Smooth muscle cell (in vitro differentiated cells): ENCODE measurements around the gene RAPGEF5. TPM values are rescaled to one million over a fixed set of nuclear protein-coding genes. Genes with fewer than 3 reads are reported as not detected.
"Not testable (repeated sequence)": the region's sequence is repeated elsewhere in the genome, so short reads cannot be mapped to it uniquely, and the experiment has no call there.

ENCODE experiments used
- DNase-seq: peaks from one replicate; lab custom pipeline; 2025; ENCODE audit not compliant: unreplicated experiment; lab: John Stamatoyannopoulos, UW
- H2AFZ ChIP-seq: fragments of 200-600 bp; sonication (generic); 2 replicates; pipeline ENCODE4 v1.6.0; 2016; ENCODE audit warnings: antibody characterized with exemption, low read depth, mild to moderate bottlenecking
- H3F3A ChIP-seq: fragments of 200-600 bp; sonication (generic); 2 replicates; pipeline ENCODE4 v1.6.0; 2017; ENCODE audit warnings: antibody characterized with exemption, low read depth
- H3K27ac ChIP-seq: fragments of 200-600 bp; sonication (generic); 2 replicates; pipeline ENCODE4 v1.5.1; 2016; ENCODE audit warnings: low read depth, mild to moderate bottlenecking
- H3K27me3 ChIP-seq: fragments of 200-600 bp; sonication (generic); 2 replicates; pipeline ENCODE4 v1.6.1; 2016; ENCODE audit warnings: low read depth, mild to moderate bottlenecking
- H3K36me3 ChIP-seq: fragments of 200-600 bp; sonication (generic); 2 replicates; pipeline ENCODE4 v1.5.1; 2016; ENCODE audit warnings: low read depth
- H3K4me1 ChIP-seq: fragments of 200-600 bp; sonication (generic); 2 replicates; pipeline ENCODE4 v1.5.1; 2016; ENCODE audit warnings: low read depth
- H3K4me2 ChIP-seq: fragments of 200-600 bp; sonication (generic); 2 replicates; pipeline ENCODE4 v1.6.0; 2016; ENCODE audit warnings: mild to moderate bottlenecking
- H3K4me3 ChIP-seq: fragments of 200-600 bp; sonication (generic); 2 replicates; pipeline ENCODE4 v1.5.1; 2016; ENCODE audit warnings: mild to moderate bottlenecking
- H3K79me2 ChIP-seq: fragments of 200-600 bp; sonication (generic); 2 replicates; pipeline ENCODE4 v1.6.0; 2016; ENCODE audit warnings: low read depth, mild to moderate bottlenecking
- H3K9ac ChIP-seq: fragments of 200-600 bp; sonication (generic); 2 replicates; pipeline ENCODE4 v1.6.0; 2016; ENCODE audit warnings: low read depth
- H3K9me3 ChIP-seq: fragments of 200-600 bp; sonication (generic); replicated peaks from 2 replicates; pipeline ENCODE4 v1.5.1; 2016; ENCODE audit warnings: low read depth
- H4K20me1 ChIP-seq: fragments of 200-600 bp; sonication (generic); 2 replicates; pipeline ENCODE4 v1.6.0; 2016; ENCODE audit warnings: low read depth
- WGBS: methylation state at CpG from one replicate; pipeline ENCODE4 v1.1.7; 2016; ENCODE audit warnings: low lambda C conversion rate; 5-methylcytosine and 5-hydroxymethylcytosine counted together
- polyA plus RNA-seq: library from polyadenylated mRNA; unstranded; fragments of >200 nt; fragmentation: Nextera tagmentation; extraction: Ambion mirVana; gene quantifications from 2 replicates; pipeline ENCODE4 v1.2.1, GENCODE V29; 2016
- total RNA-seq: library from RNA; depleted of rRNA; stranded (reverse); fragments of >200 nt; gene quantifications from 2 replicates; pipeline ENCODE4 v1.2.3, GENCODE V29; 2014
- TF ChIP-seq, protein P1 (sequence below): fragments of 200-600 bp; sonication (generic); IDR thresholded peaks from 2 replicates; pipeline ENCODE4 v1.5.1; 2017; ENCODE audit warnings: borderline replicate concordance, mild to moderate bottlenecking, antibody characterized with exemption; ENCODE audit not compliant: insufficient read depth, poor library complexity, severe bottlenecking

The RAPGEF5 gene
- total and polyA plus RNA-seq, 2 experiments from 2014 or later: 11.4 TPM; not detected in 1

DNA sequence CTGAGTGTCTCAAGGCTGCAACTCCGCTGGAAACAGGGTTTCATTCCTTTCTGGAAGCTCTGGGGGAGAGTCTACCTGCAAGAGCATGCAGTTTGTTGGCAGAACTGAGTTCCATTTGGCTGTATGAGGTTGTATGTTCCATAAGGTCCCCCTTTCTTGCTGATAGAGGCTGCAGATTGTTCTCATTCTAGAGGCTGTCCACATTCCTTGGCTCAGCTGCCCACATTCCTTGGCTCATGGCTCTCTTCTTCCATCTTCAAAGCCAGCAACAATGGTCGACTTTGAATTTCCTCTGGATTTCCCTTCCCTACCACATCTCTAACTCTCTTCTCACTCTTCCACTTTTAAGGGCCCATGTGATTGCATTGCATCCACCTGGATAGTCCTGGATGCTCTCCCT is 264.0 kb downstream of the RAPGEF5 start:
- Histone ChIP-seq H3K9ac (no peak overlapping the region), H3K4me3 (no peak overlapping the region), H2AFZ (no peak overlapping the region), H3K27me3 (no peaks in the 10 kb centered on the region), H3K4me2 (no peak overlapping the region), H3F3A (no peaks in the 10 kb centered on the region), H3K79me2 (no peaks in the 10 kb centered on the region), H4K20me1 (no peaks in the 10 kb centered on the region), H3K9me3 (no peaks in the 10 kb centered on the region), H3K36me3 (no peaks in the 10 kb centered on the region), H3K27ac (no peak overlapping the region), H3K4me1 (no peaks in the 10 kb centered on the region)
- DNase-seq: no peak
- TF ChIP-seq, protein P1, sequence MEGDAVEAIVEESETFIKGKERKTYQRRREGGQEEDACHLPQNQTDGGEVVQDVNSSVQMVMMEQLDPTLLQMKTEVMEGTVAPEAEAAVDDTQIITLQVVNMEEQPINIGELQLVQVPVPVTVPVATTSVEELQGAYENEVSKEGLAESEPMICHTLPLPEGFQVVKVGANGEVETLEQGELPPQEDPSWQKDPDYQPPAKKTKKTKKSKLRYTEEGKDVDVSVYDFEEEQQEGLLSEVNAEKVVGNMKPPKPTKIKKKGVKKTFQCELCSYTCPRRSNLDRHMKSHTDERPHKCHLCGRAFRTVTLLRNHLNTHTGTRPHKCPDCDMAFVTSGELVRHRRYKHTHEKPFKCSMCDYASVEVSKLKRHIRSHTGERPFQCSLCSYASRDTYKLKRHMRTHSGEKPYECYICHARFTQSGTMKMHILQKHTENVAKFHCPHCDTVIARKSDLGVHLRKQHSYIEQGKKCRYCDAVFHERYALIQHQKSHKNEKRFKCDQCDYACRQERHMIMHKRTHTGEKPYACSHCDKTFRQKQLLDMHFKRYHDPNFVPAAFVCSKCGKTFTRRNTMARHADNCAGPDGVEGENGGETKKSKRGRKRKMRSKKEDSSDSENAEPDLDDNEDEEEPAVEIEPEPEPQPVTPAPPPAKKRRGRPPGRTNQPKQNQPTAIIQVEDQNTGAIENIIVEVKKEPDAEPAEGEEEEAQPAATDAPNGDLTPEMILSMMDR: no peak
- 80% methylated on average over 2 of the region's 2 CpGs for WGBS

DNA sequence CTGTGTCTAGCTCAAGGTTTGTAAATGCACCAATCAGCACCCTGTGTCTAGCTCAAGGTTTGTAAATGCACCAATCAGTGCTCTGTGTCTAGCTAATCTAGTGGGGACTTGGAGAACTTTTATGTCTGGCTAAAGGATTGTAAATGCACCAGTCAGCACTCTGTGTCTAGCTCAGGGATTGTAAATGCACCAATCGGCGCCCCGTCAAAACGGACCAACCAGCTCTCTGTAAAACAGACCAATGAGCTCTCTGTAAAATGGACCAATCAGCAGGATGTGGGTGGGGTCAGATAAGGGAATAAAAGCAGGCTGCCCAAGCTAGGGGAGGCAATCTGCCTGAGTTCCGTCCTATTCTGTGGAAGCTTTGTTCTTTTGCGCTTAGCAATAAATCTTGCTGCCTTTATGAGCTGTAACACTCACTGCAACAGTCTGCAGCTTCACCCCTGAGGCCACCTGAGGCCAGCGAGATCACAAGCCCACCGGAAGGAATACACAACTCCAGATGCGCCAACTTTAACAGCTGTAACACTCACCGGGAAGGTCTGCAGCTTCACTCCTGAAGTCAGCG is 265.9 kb downstream of the RAPGEF5 start:
- H4K20me1 ChIP-seq, H3K4me2 ChIP-seq, H3K4me3 ChIP-seq, DNase-seq, H3K27ac ChIP-seq, H3K4me1 ChIP-seq, H3K27me3 ChIP-seq, H3K9me3 ChIP-seq, H3K9ac ChIP-seq, H3K36me3 ChIP-seq, H3F3A ChIP-seq, H2AFZ ChIP-seq, H3K79me2 ChIP-seq: not testable (repeated sequence)
- WGBS: 91% methylated on average over 11 of the region's 11 CpGs

DNA sequence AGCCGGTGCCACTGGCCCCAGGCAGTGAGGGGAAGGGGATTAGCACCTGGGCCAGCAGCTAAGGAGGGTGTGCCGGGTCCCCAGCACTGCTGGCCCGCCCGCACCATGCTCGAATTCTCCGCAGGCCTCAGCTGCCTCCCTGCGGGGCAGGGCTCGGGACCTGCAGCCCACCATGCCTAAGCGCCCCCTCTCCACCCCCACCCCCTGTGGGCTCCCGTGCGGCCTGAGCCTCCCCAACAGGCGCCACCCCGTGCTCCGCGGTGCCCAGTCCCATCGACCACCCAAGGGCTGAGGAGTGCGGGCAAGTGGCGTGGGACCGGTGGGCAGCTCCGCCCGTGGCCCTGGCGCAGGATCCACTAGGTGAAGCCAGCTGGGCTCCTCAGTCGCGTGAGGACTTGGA is 266.4 kb downstream of the RAPGEF5 start:
- no peak overlapping the region for H2AFZ ChIP-seq
- 93% methylated on average over 14 of the region's 24 CpGs for WGBS
- H3K36me3 ChIP-seq: no peaks in the 10 kb centered on the region
- no peaks in the 10 kb centered on the region for H3K9me3 ChIP-seq
- no peak for DNase-seq
- TF ChIP-seq, protein P1: no peak
- no peaks in the 10 kb centered on the region for H3F3A ChIP-seq
- no peak overlapping the region for H3K9ac ChIP-seq
- no peak overlapping the region for H3K27ac ChIP-seq
- H3K4me2 ChIP-seq: no peak overlapping the region
- no peaks in the 10 kb centered on the region for H4K20me1 ChIP-seq
- no peaks in the 10 kb centered on the region for H3K79me2 ChIP-seq
- no peak overlapping the region for H3K4me3 ChIP-seq
- H3K27me3 ChIP-seq: no peaks in the 10 kb centered on the region
- no peaks in the 10 kb centered on the region for H3K4me1 ChIP-seq

DNA sequence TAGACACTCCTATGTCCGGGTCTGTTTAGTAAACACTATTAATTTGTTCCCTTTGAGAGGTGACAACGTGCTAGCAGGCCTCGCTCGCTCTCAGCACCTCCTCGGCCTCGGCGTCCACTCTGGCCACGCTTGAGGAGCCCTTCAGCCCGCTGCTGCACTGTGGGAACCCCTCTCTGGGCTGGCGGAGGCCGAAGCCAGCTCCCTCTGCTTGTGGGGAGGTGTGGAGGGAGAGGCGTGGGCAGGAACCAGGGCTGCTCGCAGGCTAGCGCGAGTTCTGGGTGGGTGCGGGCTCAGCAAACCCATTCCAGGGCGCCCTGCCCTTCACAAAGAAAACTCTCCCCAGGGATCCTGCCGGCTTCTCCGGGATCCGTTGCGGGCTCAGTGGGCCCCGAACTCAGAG is 266.8 kb downstream of the RAPGEF5 start:
- H3K79me2 ChIP-seq: no peaks in the 10 kb centered on the region

More for the DNA sequence above, 266.8 kb downstream of the RAPGEF5 start:
- no peaks in the 10 kb centered on the region for H3K36me3 ChIP-seq
- no peaks in the 10 kb centered on the region for H3K27me3 ChIP-seq
- no peaks in the 10 kb centered on the region for H3F3A ChIP-seq
- no peak overlapping the region for H3K4me2 ChIP-seq
- H4K20me1 ChIP-seq: no peaks in the 10 kb centered on the region
- DNase-seq: no peak
- H2AFZ ChIP-seq: no peak overlapping the region
- TF ChIP-seq, protein P1: no peak
- H3K9me3 ChIP-seq: no peaks in the 10 kb centered on the region
- no peak overlapping the region for H3K27ac ChIP-seq
- H3K9ac ChIP-seq: no peak overlapping the region
- 96% methylated on average over 22 of the region's 22 CpGs for WGBS
- H3K4me3 ChIP-seq: no peak overlapping the region
- H3K4me1 ChIP-seq: no peaks in the 10 kb centered on the region
